Right kidney (tissue), 1 donor: ENCODE measurements around the gene MID2.
"Not testable (repeated sequence)": the region's sequence is repeated elsewhere in the genome, so short reads cannot be mapped to it uniquely, and the experiment has no call there.

Experiments
- DNase-seq: peaks from one replicate; pipeline ENCODE4 v3.0.0-alpha.2; 2016

Gene MID2

DNA sequence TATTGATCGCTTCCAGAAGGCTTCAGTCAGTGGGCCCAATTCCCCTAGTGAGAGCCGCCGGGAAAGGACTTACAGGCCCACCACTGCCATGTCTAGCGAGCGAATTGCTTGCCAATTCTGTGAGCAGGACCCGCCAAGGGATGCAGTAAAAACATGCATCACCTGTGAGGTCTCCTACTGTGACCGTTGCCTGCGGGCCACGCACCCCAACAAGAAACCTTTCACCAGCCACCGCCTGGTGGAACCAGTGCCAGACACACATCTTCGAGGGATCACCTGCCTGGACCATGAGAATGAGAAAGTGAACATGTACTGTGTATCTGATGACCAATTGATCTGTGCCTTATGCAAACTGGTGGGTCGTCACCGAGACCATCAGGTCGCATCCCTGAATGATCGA is 15.3 kb downstream of the MID2 start:
- DNase-seq: no peak

DNA sequence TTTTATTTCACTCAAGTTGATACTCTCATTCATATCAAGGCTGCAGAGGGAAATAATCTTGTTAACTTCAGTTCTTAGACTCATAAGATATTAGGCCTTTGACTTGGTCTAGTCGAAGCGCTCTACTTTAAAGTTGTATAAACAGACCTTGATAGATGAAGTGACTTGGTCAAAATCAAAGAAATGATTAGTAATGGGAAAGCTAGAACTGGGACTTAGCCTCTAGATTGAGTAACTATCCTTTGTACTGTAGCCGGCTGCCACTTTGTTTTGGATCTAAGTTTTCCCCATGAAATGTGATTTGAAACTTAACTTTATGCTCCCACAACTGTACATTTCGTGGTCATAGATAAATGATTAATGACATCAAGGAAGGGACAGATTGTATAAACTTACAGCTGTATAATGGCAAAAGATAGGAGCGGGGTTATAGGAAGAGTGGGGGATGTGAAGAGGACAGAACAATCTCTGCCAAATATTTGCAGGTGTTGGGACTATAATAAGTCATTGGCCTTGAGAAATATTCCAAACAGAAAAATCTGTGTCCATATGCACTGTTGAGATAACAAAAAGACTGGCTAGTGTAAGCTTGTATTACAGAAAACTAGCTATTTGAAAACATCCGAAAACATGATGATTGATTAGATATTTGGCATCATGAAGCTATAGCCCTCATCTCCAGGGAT is 17.2 kb downstream of the MID2 start:
- DNase-seq: no peak

DNA sequence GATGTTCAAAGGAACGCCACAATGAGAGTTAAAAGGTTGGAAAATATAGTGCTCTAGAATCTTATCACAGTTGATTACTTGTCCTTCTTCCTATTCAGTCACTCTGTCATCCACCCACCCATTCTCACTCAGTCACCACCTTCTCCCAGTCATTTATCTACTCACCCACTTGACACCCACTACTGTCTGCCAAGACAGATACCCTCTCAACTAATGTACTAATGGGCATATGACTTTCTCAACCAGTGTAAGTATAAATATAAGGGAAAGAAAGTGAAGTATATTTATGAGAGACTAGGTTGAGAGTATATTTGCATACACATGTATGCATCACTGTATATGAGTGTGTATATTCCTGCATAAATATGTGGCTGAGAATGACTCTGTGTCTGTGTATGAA is 20.0 kb downstream of the MID2 start:
- no peak for DNase-seq

GRCh38 chrX:107848591-107848990 is 22.9 kb downstream of the MID2 start:
- DNase-seq: no peak

GRCh38 chrX:107849747-107850421 is 24.2 kb downstream of the MID2 start:
- no peak for DNase-seq

GRCh38 chrX:107850422-107850765 is 24.7 kb downstream of the MID2 start:
- no peak for DNase-seq

- no peak for DNase-seq
These were observed 25.5 kb downstream of the MID2 start for GRCh38 chrX:107851215-107851614.

DNA sequence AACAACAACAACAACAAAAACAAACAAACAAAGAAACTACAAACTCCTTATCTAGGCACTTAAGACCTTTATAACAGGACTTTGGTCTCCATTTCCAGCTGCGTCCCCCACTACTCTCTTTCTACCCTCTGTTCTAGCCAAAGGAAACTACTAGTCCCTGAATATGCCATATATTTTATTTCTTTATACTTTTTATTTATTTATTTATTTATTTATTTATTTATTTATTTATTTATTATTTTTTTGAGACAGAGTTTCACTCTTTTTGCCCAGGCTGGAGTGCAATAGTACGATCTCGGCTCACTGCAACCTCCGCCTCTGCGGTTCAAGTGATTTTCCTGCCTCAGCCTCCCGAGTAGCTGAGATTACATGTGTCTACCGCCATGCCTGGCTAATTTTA is 26.0 kb downstream of the MID2 start:
- not testable (repeated sequence) for DNase-seq

DNA sequence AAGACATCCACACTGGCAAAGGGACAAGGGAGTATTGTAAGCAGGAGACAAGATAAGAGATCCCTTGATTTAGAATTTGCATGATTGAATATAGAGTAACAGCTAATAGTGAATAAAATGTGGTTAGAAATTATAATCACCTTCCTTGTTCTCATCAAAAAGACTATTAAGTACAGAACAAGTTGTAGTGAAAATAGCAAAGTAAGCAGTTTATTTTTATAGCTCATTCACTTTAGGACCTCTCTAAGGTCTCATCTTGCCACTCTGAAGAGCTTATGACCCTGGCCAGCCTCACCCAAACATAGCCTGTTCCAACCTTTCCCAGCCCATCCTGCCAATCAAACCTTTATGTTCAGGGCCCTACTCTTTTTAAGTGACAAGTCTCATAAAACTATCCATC is 30.6 kb downstream of the MID2 start:
- DNase-seq: no peak

GRCh38 chrX:107857041-107857440 is 31.4 kb downstream of the MID2 start:
- not testable (repeated sequence) for DNase-seq

GRCh38 chrX:107857837-107858236 is 32.2 kb downstream of the MID2 start:
- DNase-seq: no peak

GRCh38 chrX:107861056-107861455 is 35.4 kb downstream of the MID2 start:
- DNase-seq: no peak

GRCh38 chrX:107871136-107871535 is 45.5 kb downstream of the MID2 start:
- no peak for DNase-seq

DNA sequence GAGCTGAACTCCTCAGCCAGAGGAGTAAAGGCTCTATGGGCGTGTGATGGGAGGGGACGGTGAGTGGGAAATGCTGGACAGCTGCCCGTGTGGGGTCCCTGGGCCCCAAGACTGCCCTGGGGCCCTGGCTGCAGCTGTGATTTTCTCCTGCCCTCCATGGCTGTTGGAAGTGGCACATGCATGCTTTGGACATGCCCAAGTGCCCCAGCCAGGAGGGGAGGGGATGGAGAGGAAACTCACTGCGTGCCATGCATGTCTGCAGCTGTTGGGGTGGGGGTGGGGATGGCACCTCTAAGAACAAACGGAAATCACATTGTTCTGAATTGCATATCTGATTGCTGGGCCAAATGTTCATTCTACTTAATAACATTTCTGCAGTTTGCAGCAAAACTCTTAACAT is 52.4 kb downstream of the MID2 start:
- DNase-seq: no peak

GRCh38 chrX:107880054-107880610 is 54.5 kb downstream of the MID2 start:
- no peak for DNase-seq

- DNase-seq: no peak
These were observed 68.4 kb downstream of the MID2 start for GRCh38 chrX:107894038-107894437.

DNA sequence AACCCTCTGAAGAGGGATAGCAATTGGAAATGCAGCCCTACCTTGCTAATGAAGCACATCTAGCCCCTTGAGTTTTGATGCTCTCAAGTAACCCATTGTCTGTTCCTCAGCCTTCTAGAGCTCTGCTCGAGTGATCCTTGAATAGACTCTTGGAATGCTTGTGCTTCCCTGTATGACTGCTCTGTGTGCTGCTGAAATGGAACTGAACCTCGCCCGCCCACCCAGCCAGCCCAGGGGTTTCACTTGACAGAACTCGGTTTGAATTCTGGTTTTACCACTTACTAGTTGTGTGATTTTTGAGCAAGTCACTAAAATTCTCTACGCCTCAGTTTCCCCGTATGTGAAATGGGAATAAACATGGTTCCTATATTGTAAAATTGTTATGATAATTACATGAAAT is 77.1 kb downstream of the MID2 start:
- DNase-seq: no peak

DNA sequence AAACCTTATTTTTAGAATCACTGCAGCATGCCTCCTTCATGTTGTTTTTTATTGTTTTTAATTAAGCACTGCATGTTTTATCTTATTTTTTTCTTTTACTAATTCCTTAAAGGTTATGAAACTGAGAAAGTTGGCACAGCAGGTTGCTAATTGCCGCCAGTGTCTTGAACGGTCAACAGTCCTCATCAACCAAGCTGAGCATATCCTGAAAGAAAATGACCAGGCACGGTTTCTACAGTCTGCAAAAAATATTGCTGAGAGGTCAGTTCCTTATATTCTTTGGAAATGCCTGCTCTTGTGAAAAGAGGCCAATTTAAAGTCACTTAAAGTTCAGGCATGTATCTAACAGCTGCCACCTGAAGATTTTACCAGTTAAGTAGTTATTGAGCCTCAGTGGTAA is 79.7 kb downstream of the MID2 start:
- DNase-seq: no peak

- no peak for DNase-seq
These were observed 98.6 kb downstream of the MID2 start for GRCh38 chrX:107924136-107924746.

- no peak for DNase-seq
These were observed 108.6 kb downstream of the MID2 start for GRCh38 chrX:107934262-107934661.

DNA sequence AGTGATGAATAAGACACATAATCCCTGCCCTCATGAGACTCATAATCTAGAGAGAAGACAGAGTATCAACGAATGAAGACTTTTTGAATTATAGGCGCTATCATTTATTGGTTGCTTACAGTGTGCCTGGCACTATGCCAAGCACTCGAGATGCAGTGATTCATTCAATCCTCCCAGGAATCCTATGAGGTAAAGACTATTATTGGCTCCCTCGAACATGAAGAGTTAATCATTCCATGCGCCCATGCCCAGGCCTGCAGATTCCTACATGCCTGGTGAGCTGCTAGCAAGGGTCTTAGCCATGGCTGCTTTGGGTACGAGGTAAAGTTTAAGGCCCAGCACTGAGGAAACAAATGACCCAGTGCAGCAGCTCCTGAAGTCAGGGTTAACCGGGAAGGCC is 109.5 kb downstream of the MID2 start:
- DNase-seq: no peak

GRCh38 chrX:107935664-107936433 is 110.2 kb downstream of the MID2 start:
- peak; percentile 9 for DNase-seq

DNA sequence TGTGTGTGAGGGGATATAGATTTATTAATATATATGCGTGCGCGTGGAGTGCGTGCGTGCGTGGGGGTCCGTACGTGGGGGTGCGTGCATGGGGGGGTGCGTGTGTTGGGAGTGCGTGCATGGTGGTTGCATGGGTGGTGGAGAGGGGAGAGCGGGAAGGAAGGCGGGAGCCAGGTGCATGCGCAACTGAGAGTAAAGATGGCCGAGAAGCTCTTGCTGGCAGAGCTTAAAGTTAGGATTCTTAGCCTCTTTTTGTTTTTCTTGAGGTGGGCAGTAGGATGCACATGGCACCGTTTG is 110.7 kb downstream of the MID2 start:
- DNase-seq: no peak
